Activated CD4-positive, alpha-beta T cell treated with anti-CD3 and anti-CD28 coated beads, Interleukin-2, amount 50 U/mL, for 24 hours (primary cell): Measurements from ENCODE around the gene NR2C2.
A peak's percentile ranks its signal among the peaks of the same experiment; 100 is the strongest.

Experiments used
- DNase-seq, 2 donors: peaks; one replicate each; pipeline ENCODE4 v3.0.0-alpha.2; 2020; ENCODE audit warnings: low read depth in 1 of 2, low spot score in 1 of 2

The NR2C2 gene

DNA sequence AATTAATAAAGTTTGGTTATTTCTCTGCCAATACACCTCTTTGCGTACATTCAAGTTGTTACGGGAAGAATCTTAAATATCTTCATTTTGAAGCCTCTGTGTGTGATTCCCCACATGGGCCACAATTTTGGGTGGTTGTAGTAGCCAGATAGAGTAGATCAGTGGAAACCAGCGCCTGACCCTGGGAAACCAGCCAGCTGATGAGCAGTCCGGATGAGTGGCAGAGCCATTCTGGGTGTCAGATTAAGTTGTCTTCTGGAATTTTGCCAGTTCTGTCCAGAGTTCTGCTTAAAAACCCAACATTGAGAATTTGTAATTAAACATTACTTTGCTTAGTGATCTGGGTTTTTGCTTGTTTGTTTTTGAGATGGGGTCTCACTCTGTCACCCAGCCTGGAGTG lies 68.1 kb downstream of the NR2C2 start:
- DNase-seq: no peak

DNA sequence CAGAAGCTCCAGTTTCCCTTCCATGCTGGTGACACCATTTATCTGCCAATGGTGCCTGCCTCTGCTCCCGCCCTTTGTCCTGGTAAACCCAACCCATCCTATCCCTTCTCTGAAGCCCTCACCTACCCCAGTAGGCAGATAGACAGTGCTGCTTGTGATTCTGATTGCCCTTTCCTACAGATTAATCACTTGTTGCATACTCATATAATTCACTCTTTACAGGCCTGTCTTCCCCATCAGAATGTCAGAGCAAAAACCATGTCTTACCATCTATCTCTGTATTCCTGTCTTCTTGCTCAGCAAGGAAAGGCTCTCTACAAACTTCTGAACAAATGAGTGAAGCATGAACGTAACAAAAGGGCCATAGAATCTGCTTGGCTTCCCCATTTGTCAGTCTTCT lies 69.8 kb downstream of the NR2C2 start:
- no peak for DNase-seq

DNA sequence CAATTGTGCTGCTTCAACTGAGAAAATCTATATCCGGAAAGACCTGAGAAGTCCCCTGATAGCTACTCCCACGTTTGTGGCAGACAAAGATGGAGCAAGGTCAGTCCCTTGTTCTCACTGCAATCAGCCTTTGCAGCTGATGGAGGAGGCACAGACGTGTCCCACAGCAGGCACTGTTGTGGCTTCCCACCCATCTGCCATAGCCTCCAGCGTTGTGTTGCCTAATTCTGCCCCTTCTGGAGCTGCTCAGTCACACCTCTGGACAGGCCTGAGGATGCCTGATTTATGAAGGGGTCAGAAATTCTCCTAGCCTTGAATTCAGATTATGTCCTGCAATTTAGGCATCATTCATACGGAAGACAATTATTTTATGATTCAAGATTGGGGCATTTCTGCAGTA lies 75.9 kb downstream of the NR2C2 start:
- no peak for DNase-seq

DNA sequence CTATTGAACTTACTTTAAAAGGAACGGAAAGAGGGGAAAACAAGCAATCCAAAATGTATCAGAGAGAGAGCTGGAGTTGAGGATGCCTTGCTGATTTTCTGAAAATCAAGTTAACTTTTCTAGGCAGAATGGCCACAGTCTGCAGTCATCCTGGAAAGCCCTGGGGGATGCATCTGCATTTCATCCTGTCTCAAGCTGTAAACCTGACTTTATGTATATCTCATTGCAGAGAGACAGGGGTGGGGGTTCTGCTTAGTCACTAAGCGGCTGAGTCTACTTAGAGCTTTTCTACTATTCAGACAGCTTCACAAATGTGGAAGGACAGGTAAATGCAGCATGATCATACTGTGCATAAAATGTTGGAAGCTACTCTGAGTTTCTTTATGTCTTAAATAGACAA lies 76.3 kb downstream of the NR2C2 start:
- no peak for DNase-seq

DNA sequence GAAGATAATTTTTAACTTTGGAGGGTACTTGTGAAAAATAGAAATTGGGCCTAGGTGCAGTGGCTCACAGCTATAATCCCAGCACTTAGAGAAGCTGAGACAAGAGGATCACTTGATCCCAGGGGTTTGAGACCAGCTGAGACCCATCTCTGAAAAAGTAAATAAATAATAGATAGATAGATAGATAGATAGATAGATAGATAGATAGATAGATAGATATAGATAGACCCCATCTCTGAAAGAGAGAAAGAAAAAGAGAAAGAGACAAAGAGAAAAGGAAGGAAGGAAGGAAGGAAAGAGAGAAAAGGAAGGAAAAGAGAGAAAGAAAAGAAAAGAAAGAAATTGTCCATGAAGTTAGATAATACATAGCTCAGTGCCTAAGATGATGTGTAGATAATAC lies 82.2 kb downstream of the NR2C2 start:
- DNase-seq: no peak

DNA sequence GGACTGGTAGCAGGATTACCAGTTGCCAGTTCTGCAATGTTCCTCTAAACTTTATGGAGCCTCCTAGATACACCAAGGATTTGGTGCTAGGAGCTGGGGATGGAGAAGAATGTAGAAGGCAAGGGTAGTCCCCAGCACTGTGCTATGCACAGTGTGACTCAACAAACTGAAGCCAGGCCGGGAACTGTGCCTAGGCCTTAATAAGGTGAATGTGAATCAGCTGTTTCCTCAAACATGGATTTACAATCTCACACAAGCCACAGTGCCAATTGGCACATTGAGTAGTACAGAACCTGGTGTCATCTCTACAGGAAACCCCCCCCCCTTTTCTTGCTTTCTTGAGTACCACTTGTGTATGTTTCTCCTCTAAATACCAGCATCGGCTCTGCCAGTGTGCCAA lies 85.3 kb downstream of the NR2C2 start:
- DNase-seq: no peak

DNA sequence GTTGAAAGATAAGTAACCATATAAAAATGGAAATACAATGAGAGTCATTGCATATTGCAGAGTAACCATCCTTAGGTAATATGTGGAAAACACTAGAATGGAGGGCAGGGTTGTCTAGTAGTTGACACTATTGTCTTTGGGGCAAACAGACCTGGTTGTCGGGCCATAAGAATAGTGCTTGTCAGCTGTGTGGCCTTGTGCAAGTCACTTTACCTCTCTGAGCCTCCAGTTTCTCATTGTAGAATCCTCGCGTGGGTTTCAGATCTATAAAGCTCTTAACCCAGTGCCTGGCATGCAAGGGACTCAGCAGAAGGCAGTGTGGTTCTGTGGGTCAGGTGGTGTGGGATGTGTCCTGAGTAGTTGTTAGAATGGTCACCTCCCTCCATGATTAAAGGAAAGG lies 85.7 kb downstream of the NR2C2 start:
- DNase-seq: no peak

DNA sequence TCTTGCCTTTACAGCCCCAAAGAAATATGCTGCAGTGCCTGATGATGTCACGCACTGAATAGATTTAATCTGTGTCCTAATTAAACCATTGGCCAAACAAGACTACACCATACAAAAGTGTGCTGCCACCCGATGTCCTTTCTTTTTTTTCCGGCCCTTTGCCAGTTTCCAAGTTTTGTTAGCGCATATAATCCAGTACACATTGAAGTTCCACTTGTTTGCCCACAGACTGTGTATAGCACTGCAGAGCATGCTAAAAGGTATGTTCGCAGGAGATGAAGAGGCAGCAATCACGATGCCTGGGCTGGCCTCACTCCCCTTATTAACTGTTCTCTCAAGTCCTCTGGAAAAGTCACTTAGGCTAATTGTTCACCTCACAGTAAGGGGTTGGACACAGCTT lies 90.9 kb downstream of the NR2C2 start:
- no peak for DNase-seq

DNA sequence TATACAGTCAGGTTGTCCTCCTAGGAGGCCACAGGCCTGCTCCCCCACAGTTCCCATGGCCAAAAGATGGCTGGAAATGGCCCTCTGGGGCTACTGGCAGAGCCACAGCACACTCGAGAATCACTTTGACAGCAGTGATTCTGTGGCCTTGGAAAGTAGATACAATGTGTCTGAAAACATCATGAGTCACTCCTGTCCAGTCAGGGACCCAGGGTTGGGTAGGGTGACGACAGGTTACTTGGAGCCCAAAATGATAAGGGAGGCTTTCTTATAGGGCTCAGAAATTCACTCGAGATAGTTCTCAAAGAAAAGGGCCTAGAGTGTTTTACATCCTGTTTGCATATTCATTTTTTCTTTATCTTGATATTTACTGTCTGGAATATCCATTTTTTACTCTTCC lies 93.5 kb downstream of the NR2C2 start:
- no peak for DNase-seq

DNA sequence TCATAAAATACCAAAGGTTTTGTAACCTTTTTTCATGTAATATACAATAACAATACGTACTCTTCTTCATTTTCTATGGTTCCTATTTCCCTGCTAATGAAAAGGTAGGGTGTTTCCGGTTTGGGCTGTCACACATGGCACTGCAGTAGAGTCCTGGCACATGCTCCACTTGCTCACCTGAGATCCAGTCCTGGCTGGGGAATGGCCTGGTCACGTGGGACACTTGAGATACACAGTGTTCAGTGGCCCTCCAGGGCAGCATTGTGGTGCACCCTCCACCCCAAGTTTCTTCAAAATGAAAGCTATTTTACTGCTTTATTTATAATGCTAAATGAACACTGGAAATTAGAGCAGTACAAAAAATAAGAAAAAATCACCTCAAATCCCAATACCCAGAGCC lies 94.6 kb downstream of the NR2C2 start:
- DNase-seq: no peak

DNA sequence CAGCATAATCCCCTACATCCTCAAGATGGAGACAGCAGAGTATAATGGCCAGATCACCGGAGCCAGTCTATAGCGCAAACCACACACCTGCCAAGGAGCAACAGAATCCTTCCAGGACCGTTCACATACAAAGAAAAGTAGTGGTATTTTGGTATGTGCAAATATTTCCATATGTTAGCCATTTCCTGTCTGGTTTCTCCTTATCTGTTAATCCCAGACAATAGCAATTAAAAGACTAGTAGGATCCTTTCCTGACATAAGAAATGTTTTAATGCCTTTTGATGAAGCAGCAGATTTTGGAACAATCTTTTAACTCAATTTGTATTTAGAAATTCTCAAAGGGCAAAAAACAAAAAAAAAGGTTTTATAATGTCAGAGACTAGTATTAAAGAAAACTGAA lies 95.6 kb downstream of the NR2C2 start:
- no peak for DNase-seq

DNA sequence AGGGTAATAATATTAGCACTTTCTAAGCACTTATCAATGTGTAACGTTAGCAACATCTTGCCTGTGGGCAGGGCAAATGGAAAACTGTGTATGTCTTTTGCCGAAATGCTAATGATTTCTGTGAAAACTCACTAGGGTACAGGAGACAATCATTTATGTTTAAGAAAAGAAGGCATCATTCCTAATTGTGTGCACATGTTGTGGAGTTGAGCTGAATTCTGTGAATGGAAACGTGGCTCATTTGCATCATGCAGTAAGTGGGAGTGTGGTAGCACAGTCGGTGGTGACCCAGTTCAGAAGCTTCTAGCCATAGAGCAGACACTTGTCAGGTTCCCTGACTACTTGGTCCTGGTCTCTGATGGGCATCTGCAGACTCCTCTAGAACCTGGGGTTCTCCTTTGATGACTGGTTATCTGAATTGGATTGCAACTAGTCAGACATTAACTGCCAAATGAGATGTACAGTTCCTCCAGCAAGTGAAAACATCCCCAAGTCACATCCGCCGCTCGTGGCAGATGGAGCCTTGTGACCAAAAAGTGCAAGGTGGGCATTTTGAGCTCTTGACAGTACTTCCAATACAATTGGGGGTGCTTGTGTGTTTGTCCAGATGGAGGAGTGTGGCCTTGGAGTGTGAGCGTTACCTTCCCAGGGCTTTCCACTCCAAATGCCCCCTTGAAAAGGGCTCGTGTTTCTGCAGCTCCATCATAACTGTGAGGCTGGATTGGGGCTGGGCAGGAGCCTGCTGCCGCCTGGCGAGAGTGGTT lies 96.2 kb downstream of the NR2C2 start:
- DNase-seq: no peak

DNA sequence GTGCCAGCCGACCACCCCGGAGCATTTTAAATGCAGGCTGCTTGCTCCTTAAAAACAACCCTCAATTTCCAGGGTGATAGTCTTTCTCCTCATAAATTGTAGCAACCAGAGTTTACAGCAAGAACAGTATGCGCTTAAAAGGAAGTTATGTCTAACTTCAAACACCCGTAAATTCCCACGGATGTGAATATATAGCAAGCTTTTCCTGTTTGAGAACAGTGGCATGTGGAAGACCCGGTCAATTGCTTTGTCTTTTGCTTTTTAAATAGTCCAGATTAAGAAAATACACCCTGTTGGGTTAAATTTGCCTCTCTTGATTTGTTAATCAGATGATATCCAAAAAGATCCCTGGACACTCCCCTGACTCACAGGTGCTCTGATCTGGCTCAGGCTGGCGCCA lies 96.9 kb downstream of the NR2C2 start:
- DNase-seq: no peak

DNA sequence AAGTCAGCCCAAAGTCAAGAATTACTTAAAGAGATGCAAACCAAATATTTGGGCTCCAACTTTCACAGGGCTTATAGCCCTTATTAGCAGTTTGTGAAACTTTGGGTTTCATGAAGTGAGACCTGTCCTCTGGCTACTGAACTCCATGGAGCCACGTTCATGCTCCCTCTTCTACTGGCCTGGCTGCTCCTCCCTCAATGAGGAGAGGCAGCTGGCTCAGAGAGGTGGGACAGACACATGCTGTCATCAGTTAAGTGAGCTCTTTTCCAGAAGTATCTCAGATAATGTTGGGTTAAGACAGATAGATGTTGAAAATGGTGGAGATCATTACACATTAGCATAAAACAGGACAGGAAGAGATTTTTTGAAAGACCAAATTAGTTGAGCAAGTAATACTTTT lies 98.3 kb downstream of the NR2C2 start:
- DNase-seq: no peak

DNA sequence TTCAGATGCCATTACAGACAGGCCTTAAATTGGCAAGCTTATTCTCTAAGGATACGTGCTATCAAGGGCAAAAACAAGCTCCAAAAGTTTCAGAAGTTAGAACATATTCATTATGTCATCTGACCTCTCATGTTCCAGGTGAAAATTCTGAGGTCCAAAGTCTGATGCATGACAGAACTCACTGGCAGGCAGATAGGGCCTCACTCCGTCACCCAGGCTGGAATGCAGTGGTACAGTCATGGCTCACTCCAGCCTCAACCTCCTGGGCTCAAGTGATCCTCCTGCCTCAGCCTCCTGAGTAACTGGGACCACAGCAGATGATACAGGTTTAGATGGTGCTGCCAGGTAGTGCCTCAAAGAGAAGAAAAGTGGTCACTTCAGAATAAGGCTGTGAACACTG lies 102.2 kb downstream of the NR2C2 start:
- no peak for DNase-seq

DNA sequence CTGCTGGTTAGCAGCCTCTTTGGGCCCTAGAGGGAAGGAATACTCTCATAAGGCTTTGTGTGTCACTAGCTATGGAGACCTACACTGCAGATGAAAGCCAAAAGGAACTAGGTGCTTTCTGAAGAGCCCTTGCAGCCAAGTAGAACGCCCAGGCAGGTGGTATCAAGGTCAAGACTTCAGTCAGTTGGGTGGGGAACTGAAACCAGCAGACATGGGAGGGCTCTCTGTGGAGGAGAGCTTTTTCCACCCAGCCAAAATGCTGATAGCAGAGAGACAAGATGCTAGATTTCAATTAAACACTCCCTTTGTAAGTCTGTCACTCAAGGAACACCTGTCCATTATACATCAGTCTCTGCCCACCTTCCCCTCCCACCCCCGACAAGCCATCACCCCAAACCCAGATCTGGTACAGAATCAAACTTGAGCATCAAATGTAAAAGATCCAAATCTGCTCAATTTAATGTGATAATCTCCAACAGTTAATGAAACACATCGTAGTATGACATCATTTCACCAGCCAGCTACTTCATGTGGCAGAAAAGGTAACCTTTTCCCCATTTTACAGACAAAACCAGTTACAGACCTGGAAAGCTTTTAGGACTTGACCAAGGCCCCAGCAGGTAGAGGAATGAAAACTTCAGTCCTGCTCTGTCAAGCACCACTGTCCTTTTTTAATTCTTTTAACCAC lies 103.2 kb downstream of the NR2C2 start:
- no peak for DNase-seq

DNA sequence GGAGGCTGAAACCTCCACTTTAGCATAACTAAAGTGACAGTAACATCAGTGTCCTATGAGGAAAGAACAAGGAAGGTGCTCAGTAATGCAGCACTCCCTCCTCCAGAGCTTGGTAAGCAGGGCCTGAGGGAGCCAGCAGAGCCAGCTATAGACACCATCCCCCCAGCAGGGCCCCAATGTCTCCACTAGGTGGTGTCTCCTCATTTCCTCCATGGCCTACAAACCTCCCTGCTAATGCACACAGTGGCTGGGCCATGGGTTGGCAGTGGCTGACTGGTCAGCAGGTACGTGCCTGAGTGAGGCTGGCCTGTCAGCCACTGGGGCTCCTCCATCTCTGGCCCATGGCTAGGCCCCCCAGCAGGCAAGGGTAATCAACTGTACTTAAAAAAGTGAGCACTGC lies 104.1 kb downstream of the NR2C2 start:
- DNase-seq: peak in 1 of 2 donors; percentile 18

DNA sequence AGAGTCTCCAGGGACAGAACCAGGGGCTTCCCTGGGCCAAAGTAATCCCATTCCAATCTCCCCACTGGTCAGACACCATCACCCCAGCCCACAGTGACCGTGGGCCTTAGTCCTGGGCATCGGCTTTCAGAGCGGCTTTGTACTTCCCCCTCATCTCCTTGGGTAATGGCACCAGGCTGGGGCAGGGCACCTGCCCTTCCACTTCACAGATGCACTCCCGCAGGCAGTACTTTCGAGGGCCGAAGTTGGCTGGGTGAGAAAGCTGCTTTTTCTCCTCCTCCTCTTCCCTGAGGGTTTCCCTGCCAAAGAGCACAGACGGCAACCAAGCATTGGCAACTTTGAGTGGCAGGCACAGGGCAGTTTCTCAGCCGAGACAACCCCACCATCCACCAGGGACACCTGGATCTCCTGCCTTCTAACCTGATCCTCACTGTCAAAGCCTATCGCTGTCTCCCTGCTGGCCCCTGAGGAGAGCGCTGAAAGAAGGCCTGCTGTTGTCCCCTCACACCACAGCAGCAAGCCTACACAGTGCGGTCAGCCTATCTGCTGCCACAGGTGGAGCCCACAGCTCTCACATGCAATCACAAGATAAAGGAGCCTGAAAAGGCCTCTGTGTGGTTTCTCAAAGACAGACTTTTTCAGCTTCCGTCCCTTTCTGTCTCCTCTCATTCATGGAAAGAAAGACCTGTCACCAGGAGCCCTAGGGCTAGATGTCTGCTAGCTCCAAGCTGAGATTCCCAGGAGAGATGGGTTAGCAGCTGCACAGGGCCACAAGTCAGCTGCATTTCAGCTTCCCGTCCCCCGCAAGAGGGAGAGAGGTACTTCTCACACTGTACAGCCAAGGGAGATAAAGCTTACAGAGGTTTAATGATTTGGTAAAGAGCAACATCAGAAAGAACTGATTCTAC lies 105.2 kb downstream of the NR2C2 start:
- DNase-seq: no peak

DNA sequence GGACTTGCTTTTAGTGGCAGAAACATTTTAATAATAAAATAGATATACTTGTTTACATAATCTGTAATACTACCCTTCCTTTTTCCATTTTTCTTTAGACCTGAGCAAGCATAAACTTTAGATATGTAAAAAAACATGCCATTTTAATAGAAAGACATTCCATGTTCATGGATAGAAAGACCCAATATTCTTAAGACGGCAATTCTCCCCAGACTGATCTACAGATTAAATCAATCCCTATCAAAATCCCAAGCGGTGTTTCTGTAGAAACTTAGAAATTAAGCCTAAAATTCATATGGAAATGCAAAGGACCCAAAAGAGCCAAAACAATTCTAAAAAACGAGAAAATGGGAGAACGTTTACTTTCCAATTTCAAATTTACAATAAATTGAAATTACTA lies 106.2 kb downstream of the NR2C2 start:
- DNase-seq: no peak

DNA sequence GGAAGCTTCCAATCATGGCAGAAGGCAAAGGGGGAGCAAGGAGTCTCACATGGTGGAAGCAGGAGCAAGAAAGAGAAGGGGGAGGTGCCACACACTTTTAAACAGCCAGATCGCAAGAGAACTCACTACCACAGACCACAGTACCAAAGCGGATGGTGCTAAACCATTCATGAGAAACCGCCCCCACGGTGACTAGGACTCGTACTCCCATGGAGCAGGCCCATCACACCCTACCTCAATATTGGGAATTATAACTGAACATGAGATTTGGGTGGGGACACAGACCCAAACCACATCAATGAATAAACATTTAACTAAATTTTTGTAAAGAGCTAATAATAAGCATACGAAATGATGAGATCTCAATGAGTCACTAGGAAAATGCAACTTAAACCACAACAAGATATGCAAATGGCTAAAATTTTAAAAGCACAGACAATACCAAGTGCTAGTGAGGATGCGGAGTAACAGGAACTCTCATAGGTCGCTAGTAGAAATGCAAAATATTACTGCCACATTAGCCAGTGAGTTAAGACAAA lies 107.7 kb downstream of the NR2C2 start:
- DNase-seq: peak; percentile 25 to 67

DNA sequence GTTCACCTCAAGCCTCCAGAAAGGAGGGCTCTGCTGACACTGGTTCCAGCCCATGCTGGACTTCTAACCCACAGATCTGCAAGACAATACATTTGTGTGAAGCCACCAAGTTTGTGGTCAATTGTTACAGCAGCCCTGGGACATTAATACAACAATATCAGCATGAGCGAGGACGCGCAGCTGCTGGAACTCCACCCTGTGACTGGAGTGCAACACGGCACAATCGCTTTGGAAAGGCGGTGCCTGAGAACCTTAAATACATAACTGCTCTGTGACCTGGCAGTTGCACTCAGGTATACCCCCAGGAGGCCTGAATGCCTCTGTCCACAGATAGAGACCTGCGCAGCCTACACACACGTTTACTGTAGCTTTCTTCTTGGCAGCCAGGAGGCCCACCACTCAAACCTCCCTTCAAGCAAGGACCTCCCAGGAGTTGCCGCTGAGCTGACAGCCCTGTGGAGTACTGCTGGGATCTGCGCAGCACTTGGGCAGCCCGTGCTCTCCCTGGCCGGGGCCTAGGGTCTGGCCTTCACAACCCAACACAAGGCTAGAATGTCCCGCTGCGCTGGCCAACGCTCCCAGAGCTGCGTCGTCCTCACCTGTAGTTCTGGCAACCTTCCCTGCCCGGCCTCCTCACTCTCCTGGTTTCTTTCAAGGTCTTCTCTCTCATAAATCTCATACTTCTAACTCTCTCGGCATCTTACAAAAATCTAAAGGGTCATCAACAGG lies 109.5 kb downstream of the NR2C2 start:
- DNase-seq: no peak
